CD4-positive, alpha-beta T cell treated with Interleukin-12 subunit alpha and Interleukin-12 subunit beta, for 1 hour (primary cell): Measurements from ENCODE around the gene AGXT2.
"Not testable (repeated sequence)": the region's sequence is repeated elsewhere in the genome, so short reads cannot be mapped to it uniquely, and the experiment has no call there.

Experiments
- DNase-seq: peaks from one replicate; pipeline ENCODE4 v3.0.0-alpha.2; 2020

The AGXT2 gene

GRCh38 chr5:35050541-35051126, 2.9 kb upstream of the AGXT2 start:
- DNase-seq = no peak

GRCh38 chr5:35048910-35049309, 1.2 kb upstream of the AGXT2 start:
- DNase-seq = no peak

GRCh38 chr5:35046774-35047173, 975 bp downstream of the AGXT2 start:
- DNase-seq = no peak

GRCh38 chr5:35045280-35045679, 2.5 kb downstream of the AGXT2 start:
- DNase-seq = no peak

- no peak for DNase-seq
These were observed 3.1 kb downstream of the AGXT2 start for GRCh38 chr5:35044649-35045048.

GRCh38 chr5:35042781-35043180, 5.0 kb downstream of the AGXT2 start:
- no peak for DNase-seq

GRCh38 chr5:35041261-35041660, 6.5 kb downstream of the AGXT2 start:
- no peak for DNase-seq

- no peak for DNase-seq
These were observed 8.9 kb downstream of the AGXT2 start for GRCh38 chr5:35038891-35039290.

- no peak for DNase-seq
These were observed 11.2 kb downstream of the AGXT2 start for GRCh38 chr5:35036536-35036935.

GRCh38 chr5:35035929-35036328, 11.8 kb downstream of the AGXT2 start:
- DNase-seq = not testable (repeated sequence)

GRCh38 chr5:35035271-35035670, 12.5 kb downstream of the AGXT2 start:
- DNase-seq = no peak

- DNase-seq = no peak
These were observed 15.4 kb downstream of the AGXT2 start for GRCh38 chr5:35032356-35032755.

GRCh38 chr5:35031276-35031675, 16.5 kb downstream of the AGXT2 start:
- DNase-seq = no peak

- no peak for DNase-seq
These were observed 17.2 kb downstream of the AGXT2 start for GRCh38 chr5:35030426-35031100.

- DNase-seq = no peak
These were observed 18.4 kb downstream of the AGXT2 start for GRCh38 chr5:35029333-35029732.

GRCh38 chr5:35026941-35027340, 20.8 kb downstream of the AGXT2 start:
- DNase-seq = no peak

GRCh38 chr5:35026280-35026840, 21.4 kb downstream of the AGXT2 start:
- no peak for DNase-seq

- no peak for DNase-seq
These were observed 22.7 kb downstream of the AGXT2 start for GRCh38 chr5:35024911-35025510.

- no peak for DNase-seq
These were observed 24.2 kb downstream of the AGXT2 start for GRCh38 chr5:35023391-35024178.

GRCh38 chr5:35016174-35017051, 31.3 kb downstream of the AGXT2 start:
- no peak for DNase-seq

- no peak for DNase-seq
These were observed 32.7 kb downstream of the AGXT2 start for GRCh38 chr5:35015063-35015462.

- no peak for DNase-seq
These were observed 35.0 kb downstream of the AGXT2 start for GRCh38 chr5:35012796-35013195.
